BE2C (cell line): ENCODE results near the gene HERC6.

ENCODE experiments used
- DNase-seq: peaks from one replicate; pipeline ENCODE4 v3.0.0-alpha.2; 2020
- H3K27me3 ChIP-seq: fragments of 250-450 bp; sonication (Bioruptor Pico); 2 replicates; pipeline ENCODE4 v1.5.1; 2020; ENCODE audit warnings: mild to moderate bottlenecking
- H3K36me3 ChIP-seq: fragments of 250-450 bp; sonication (Bioruptor Pico); 2 replicates; pipeline ENCODE4 v1.5.1; 2020; ENCODE audit warnings: mild to moderate bottlenecking
- H3K4me1 ChIP-seq: fragments of 250-450 bp; sonication (Bioruptor Pico); 2 replicates; pipeline ENCODE4 v1.5.1; 2020
- H3K4me3 ChIP-seq: 2 replicates; pipeline ENCODE4 v1.5.1; 2011; ENCODE audit warnings: low read depth, low read length
- H3K9me3 ChIP-seq: fragments of 250-450 bp; sonication (Bioruptor Pico); 2 replicates; pipeline ENCODE4 v1.5.1; 2020
- TF ChIP-seq, protein P1 (sequence below): IDR thresholded peaks from 2 replicates; pipeline ENCODE4 v1.5.1; 2012; ENCODE audit warnings: mild to moderate bottlenecking, low read depth, low read length

The HERC6 gene

GRCh38 chr4:88350786-88351185, 27.9 kb upstream of the HERC6 start:
- H3K4me1 ChIP-seq = no peaks in the 10 kb centered on the region
- no peaks in the 10 kb centered on the region for H3K36me3 ChIP-seq
- H3K4me3 ChIP-seq = no peak overlapping the region
- H3K27me3 ChIP-seq = no peaks in the 10 kb centered on the region
- H3K9me3 ChIP-seq = no peaks in the 10 kb centered on the region
- TF ChIP-seq, protein P1, sequence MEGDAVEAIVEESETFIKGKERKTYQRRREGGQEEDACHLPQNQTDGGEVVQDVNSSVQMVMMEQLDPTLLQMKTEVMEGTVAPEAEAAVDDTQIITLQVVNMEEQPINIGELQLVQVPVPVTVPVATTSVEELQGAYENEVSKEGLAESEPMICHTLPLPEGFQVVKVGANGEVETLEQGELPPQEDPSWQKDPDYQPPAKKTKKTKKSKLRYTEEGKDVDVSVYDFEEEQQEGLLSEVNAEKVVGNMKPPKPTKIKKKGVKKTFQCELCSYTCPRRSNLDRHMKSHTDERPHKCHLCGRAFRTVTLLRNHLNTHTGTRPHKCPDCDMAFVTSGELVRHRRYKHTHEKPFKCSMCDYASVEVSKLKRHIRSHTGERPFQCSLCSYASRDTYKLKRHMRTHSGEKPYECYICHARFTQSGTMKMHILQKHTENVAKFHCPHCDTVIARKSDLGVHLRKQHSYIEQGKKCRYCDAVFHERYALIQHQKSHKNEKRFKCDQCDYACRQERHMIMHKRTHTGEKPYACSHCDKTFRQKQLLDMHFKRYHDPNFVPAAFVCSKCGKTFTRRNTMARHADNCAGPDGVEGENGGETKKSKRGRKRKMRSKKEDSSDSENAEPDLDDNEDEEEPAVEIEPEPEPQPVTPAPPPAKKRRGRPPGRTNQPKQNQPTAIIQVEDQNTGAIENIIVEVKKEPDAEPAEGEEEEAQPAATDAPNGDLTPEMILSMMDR = no peak
- no peak for DNase-seq

DNA sequence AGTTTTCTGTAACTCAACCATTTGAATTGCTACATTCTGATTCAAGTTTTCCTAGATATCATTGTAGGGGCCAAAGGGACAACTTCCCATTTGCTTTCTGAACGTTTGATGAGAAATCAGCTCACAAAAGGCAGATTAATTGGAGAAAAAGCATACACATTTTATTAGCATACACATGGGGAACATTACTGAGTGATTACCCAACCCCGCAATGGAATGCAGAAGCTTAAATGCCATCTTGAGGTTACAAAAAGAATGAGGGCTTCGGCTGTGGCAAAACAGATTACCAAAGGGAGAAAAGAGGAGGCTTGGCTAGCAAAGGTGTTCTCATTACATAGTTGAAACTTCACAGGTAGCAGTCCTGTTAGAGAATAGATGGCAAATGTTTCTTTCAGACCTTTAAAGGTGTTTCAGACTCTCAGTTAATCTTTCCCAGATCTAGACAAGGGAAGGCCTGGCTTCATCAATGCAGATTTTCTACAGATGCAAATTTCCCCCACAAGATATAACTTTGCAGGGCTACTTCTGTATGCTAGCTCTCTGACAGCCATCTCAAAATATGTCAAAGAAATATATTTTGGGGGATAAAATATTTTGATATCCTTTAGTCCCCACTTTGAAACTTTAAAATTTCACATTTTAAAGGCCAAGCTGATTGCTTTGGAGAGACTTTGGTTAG, 26.5 kb upstream of the HERC6 start:
- Histone ChIP-seq H3K36me3 (no peaks in the 10 kb centered on the region), H3K4me1 (no peaks in the 10 kb centered on the region), H3K4me3 (no peak overlapping the region), H3K27me3 (no peaks in the 10 kb centered on the region), H3K9me3 (no peaks in the 10 kb centered on the region)
- TF ChIP-seq, protein P1 = no peak
- DNase-seq = no peak

GRCh38 chr4:88353324-88353723, 25.3 kb upstream of the HERC6 start:
- Histone ChIP-seq H3K9me3 (no peaks in the 10 kb centered on the region), H3K4me1 (no peaks in the 10 kb centered on the region), H3K36me3 (no peaks in the 10 kb centered on the region), H3K27me3 (no peaks in the 10 kb centered on the region), H3K4me3 (no peak overlapping the region)
- no peak for DNase-seq
- TF ChIP-seq, protein P1 = no peak

- TF ChIP-seq, protein P1 = no peak
- H3K4me3 ChIP-seq = no peak overlapping the region
- no peak for DNase-seq
- H3K9me3 ChIP-seq = no peaks in the 10 kb centered on the region
- H3K27me3 ChIP-seq = no peaks in the 10 kb centered on the region
- no peaks in the 10 kb centered on the region for H3K4me1 ChIP-seq
- no peaks in the 10 kb centered on the region for H3K36me3 ChIP-seq
Observed at GRCh38 chr4:88356771-88357170, 21.9 kb upstream of the HERC6 start.

DNA sequence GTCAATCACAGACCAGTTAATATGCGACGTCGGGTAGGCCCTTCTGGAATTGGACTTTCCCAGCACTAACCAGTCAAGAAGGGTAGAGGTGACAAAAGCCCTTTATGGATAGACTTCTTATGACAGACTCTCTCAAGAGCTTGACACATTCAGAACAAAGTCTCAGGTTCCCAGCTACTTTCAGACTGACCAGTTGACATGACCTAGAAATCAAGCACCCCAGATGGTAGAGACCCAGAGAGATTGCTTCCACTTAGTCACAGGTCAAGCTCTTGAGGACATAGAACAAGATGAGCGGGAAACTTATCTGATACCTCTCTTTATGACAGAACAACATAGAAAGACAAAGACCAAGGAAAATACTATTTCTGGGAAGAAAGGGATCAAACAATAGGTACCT, 21.4 kb upstream of the HERC6 start:
- no peaks in the 10 kb centered on the region for H3K4me1 ChIP-seq
- H3K36me3 ChIP-seq = no peaks in the 10 kb centered on the region
- H3K27me3 ChIP-seq = no peaks in the 10 kb centered on the region
- no peaks in the 10 kb centered on the region for H3K9me3 ChIP-seq
- DNase-seq = no peak
- H3K4me3 ChIP-seq = no peak overlapping the region
- TF ChIP-seq, protein P1 = no peak

DNA sequence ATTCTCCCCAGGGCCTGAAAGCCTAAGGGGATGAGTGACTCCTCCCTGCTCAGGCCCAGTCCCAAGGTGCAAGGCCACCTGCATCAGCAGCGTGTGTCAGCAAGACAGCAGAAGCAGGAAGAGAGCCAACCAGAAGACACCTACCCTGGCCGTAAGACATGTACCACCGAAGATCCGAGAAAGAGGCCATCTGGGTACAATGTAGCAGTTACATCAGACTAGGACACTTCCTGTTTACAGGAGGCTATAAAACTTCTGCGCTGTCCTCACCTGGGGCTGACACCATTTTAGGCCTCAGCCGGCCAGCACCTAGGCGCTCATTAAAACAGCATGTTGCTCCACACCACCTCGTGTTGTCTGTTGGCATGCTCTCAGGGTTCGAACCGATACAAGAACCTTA, 19.1 kb upstream of the HERC6 start:
- no peaks in the 10 kb centered on the region for H3K4me1 ChIP-seq
- H3K27me3 ChIP-seq = no peaks in the 10 kb centered on the region
- no peak for DNase-seq
- H3K4me3 ChIP-seq = no peak overlapping the region
- no peaks in the 10 kb centered on the region for H3K36me3 ChIP-seq
- TF ChIP-seq, protein P1 = no peak
- H3K9me3 ChIP-seq = no peaks in the 10 kb centered on the region
